WTC11 (cell line): ENCODE measurements around the gene ARHGAP23.

Source experiments
- CREB1 ChIP-seq: sonication (generic); formaldehyde crosslinking; IDR thresholded peaks from 2 replicates; pipeline ENCODE4 v1.8.0; 2023; ENCODE audit warnings: mild to moderate bottlenecking, missing genetic modification reagents
- CREM ChIP-seq: sonication (generic); formaldehyde crosslinking; IDR thresholded peaks from 2 replicates; pipeline ENCODE4 v1.8.1; 2022; ENCODE audit warnings: mild to moderate bottlenecking, missing genetic modification reagents, moderate library complexity
- GABPB1 ChIP-seq: sonication (generic); formaldehyde crosslinking; IDR thresholded peaks from 2 replicates; pipeline ENCODE4 v1.8.1; 2023; ENCODE audit warnings: mild to moderate bottlenecking, missing genetic modification reagents
- NR3C1 ChIP-seq: sonication (generic); formaldehyde crosslinking; conservative IDR thresholded peaks from 2 replicates; pipeline ENCODE4 v1.8.1; 2023; ENCODE audit warnings: low read depth, mild to moderate bottlenecking, missing genetic modification reagents
- PREB ChIP-seq: sonication (generic); formaldehyde crosslinking; IDR thresholded peaks from 2 replicates; pipeline ENCODE4 v1.8.1; 2022; ENCODE audit warnings: mild to moderate bottlenecking, missing genetic modification reagents, moderate library complexity, borderline replicate concordance
- ZNF423 ChIP-seq: fragments of 250-450 bp; sonication (Bioruptor Pico); IDR thresholded peaks from 2 replicates; pipeline ENCODE4 v2.1.2; 2022; ENCODE audit warnings: mild to moderate bottlenecking, moderate library complexity
- TF ChIP-seq, protein P1 (sequence below): fragments of 200-600 bp; IDR thresholded peaks from 2 replicates; pipeline ENCODE4 v1.8.0; 2022; ENCODE audit warnings: antibody characterized with exemption
- TF ChIP-seq, protein P2 (sequence below): sonication (generic); formaldehyde crosslinking; IDR thresholded peaks from 2 replicates; pipeline ENCODE4 v1.8.1; 2023; ENCODE audit warnings: mild to moderate bottlenecking, missing genetic modification reagents, moderate library complexity
- TF ChIP-seq, protein P3 (sequence below): sonication (generic); formaldehyde crosslinking; IDR thresholded peaks from 2 replicates; pipeline ENCODE4 v1.8.1; 2022; ENCODE audit warnings: mild to moderate bottlenecking, moderate library complexity, missing genetic modification reagents

DNA sequence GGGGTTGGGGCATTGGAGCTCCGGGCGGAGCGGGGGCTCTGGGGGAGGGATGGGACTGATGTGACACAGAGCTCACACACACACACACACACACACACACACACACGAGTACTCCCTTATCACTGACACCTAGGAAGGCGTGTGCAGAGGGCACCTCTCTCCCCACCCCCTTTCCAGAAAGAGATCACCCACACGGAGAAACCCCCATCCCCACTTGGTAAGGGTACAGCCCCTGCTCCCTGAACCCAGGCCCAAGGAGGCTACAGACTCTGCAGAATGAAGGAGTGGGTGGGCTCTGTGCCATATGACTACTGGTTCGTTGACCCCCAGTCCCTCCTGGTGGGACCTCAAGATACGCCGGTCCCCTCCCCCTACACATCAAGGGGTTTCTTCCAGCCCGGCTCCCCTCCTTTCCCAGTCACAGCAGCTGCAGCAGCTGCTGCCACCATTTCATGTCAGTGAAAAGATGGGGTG lies 8.7 kb upstream of the ARHGAP23 start:
- TF ChIP-seq, protein P1, sequence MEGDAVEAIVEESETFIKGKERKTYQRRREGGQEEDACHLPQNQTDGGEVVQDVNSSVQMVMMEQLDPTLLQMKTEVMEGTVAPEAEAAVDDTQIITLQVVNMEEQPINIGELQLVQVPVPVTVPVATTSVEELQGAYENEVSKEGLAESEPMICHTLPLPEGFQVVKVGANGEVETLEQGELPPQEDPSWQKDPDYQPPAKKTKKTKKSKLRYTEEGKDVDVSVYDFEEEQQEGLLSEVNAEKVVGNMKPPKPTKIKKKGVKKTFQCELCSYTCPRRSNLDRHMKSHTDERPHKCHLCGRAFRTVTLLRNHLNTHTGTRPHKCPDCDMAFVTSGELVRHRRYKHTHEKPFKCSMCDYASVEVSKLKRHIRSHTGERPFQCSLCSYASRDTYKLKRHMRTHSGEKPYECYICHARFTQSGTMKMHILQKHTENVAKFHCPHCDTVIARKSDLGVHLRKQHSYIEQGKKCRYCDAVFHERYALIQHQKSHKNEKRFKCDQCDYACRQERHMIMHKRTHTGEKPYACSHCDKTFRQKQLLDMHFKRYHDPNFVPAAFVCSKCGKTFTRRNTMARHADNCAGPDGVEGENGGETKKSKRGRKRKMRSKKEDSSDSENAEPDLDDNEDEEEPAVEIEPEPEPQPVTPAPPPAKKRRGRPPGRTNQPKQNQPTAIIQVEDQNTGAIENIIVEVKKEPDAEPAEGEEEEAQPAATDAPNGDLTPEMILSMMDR: no peak
- no peak for TF ChIP-seq NR3C1
- no peak for TF ChIP-seq GABPB1 (CRISPR knock-in tag)
- no peak for TF ChIP-seq ZNF423
- no peak for TF ChIP-seq CREB1 (CRISPR knock-in tag)
- no peak for TF ChIP-seq CREM (CRISPR knock-in tag)
- TF ChIP-seq PREB (CRISPR knock-in tag): no peak
- TF ChIP-seq, protein P2, sequence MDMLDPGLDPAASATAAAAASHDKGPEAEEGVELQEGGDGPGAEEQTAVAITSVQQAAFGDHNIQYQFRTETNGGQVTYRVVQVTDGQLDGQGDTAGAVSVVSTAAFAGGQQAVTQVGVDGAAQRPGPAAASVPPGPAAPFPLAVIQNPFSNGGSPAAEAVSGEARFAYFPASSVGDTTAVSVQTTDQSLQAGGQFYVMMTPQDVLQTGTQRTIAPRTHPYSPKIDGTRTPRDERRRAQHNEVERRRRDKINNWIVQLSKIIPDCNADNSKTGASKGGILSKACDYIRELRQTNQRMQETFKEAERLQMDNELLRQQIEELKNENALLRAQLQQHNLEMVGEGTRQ: no peak
- TF ChIP-seq, protein P3, sequence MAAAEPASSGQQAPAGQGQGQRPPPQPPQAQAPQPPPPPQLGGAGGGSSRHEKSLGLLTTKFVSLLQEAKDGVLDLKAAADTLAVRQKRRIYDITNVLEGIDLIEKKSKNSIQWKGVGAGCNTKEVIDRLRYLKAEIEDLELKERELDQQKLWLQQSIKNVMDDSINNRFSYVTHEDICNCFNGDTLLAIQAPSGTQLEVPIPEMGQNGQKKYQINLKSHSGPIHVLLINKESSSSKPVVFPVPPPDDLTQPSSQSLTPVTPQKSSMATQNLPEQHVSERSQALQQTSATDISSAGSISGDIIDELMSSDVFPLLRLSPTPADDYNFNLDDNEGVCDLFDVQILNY: no peak
